GM12801 (cell line): Measurements from ENCODE around the gene RALGPS1.

Experiments used
- CTCF ChIP-seq: IDR thresholded peaks from one replicate; pipeline ENCODE4 v1.5.1; 2011; ENCODE audit warnings: control low read depth; ENCODE audit not compliant: insufficient read length; ENCODE audit errors: extremely low read depth

The RALGPS1 gene

GRCh38 chr9:127159325-127159801 lies 244.8 kb downstream of the RALGPS1 start:
- TF ChIP-seq CTCF, result no peak

- no peak for TF ChIP-seq CTCF
Observed at GRCh38 chr9:127159949-127160610, 245.5 kb downstream of the RALGPS1 start.

- no peak for TF ChIP-seq CTCF
Observed at GRCh38 chr9:127161081-127161624, 246.6 kb downstream of the RALGPS1 start.

GRCh38 chr9:127162046-127162863 lies 247.7 kb downstream of the RALGPS1 start:
- TF ChIP-seq CTCF, result no peak

GRCh38 chr9:127162864-127163365 lies 248.3 kb downstream of the RALGPS1 start:
- no peak for TF ChIP-seq CTCF

- no peak for TF ChIP-seq CTCF
Observed at GRCh38 chr9:127163409-127163808, 248.8 kb downstream of the RALGPS1 start.

GRCh38 chr9:127165116-127165515 lies 250.5 kb downstream of the RALGPS1 start:
- TF ChIP-seq CTCF, result no peak
